HUES6 (cell line): Measurements from ENCODE around the gene SLC25A19.
A peak's percentile ranks its signal among the peaks of the same experiment; 100 is the strongest.

Experiments
- H3K27ac ChIP-seq: 2 replicates; pipeline ENCODE4 v1.7.0; 2013; ENCODE audit warnings: low read depth, mild to moderate bottlenecking, low read length, inconsistent platforms
- H3K27me3 ChIP-seq: 2 replicates; pipeline ENCODE4 v1.6.1; 2013; ENCODE audit warnings: low read length; ENCODE audit not compliant: control insufficient read depth, insufficient read depth
- H3K36me3 ChIP-seq: 2 replicates; pipeline ENCODE4 v1.6.1; 2013; ENCODE audit warnings: low read length; ENCODE audit not compliant: control insufficient read depth, insufficient read depth
- H3K4me1 ChIP-seq: 2 replicates; pipeline ENCODE4 v1.6.1; 2013; ENCODE audit warnings: low read length; ENCODE audit not compliant: control insufficient read depth, insufficient read depth
- H3K4me3 ChIP-seq: 2 replicates; pipeline ENCODE4 v1.5.1; 2013; ENCODE audit warnings: low read depth, low read length
- H3K9ac ChIP-seq: one replicate; pipeline ENCODE4 v1.6.1; 2013; ENCODE audit warnings: mild to moderate bottlenecking, low read length
- H3K9me3 ChIP-seq: 2 replicates; pipeline ENCODE4 v1.6.1; 2013; ENCODE audit warnings: low read depth, low read length; ENCODE audit not compliant: control insufficient read depth, insufficient read depth

SLC25A19 gene

GRCh38 chr17:75289115-75289831 lies at the start of gene SLC25A19:
Gene SLC25A19, minus strand, starts transcription at chr17:75289433. Its CDS starts 2,669 bp downstream, at chr17:75286764.
- Histone ChIP-seq H3K9ac (peak within 1 kb of the TSS; percentile 70), H3K4me3 (peak within 1 kb of the TSS; percentile 89), H3K27me3 (no peaks in the 10 kb centered on the region; the same call in 1 of the 2 replicates), H3K27ac (no peak within 1 kb of the TSS), H3K9me3 (no peaks in the 10 kb centered on the region), H3K36me3 (peaks cover 15% of the 10 kb centered on the region), H3K4me1 (0 out of 2 replicates have a peak, but pooled peaks cover 4% of the 10 kb centered on the region)

DNA sequence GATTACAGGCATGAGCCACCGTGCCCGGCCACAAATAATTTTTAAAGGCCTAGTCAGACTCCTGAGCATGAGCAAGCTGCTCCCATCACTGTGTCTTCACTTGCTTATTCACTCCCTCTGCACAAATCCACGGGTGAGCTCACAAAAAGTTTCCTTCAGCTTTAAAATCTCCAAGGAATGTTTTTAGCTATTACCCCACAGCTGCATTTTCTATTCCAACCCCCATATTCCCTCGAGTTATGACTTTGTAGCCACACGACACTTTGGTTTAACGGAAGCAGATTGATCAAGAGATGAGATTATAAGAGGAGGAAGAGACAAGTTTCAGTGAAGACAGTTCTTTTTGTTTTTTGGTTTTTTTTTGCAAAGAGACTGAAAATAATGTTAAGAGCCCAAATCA lies 49.1 kb upstream of the SLC25A19 start:
- no peaks in the 10 kb centered on the region for H3K36me3 ChIP-seq
- no peak overlapping the region for H3K9ac ChIP-seq
- peaks cover 30% of the 10 kb centered on the region for H3K4me1 ChIP-seq
- no peaks in the 10 kb centered on the region for H3K9me3 ChIP-seq
- no peak overlapping the region for H3K4me3 ChIP-seq
- H3K27ac ChIP-seq, result no peak overlapping the region
- no peaks in the 10 kb centered on the region for H3K27me3 ChIP-seq

GRCh38 chr17:75335315-75335714 lies 46.1 kb upstream of the SLC25A19 start:
- Histone ChIP-seq H3K9ac (no peak overlapping the region), H3K27ac (no peak overlapping the region), H3K4me3 (no peak overlapping the region), H3K9me3 (no peaks in the 10 kb centered on the region), H3K27me3 (no peaks in the 10 kb centered on the region), H3K4me1 (peaks cover 14% of the 10 kb centered on the region; the same call in 1 of the 2 replicates), H3K36me3 (peaks cover 6% of the 10 kb centered on the region)

- Histone ChIP-seq H3K9ac (no peak overlapping the region), H3K9me3 (no peaks in the 10 kb centered on the region), H3K4me1 (peaks cover 14% of the 10 kb centered on the region; the same call in 1 of the 2 replicates), H3K4me3 (no peak overlapping the region), H3K27ac (no peak overlapping the region), H3K27me3 (no peaks in the 10 kb centered on the region), H3K36me3 (peaks cover 6% of the 10 kb centered on the region)
These were observed 45.5 kb upstream of the SLC25A19 start for GRCh38 chr17:75334723-75335122.

- Histone ChIP-seq H3K9ac (no peak overlapping the region), H3K4me1 (peaks cover 15% of the 10 kb centered on the region), H3K27ac (no peak overlapping the region), H3K36me3 (peaks cover 9% of the 10 kb centered on the region), H3K27me3 (no peaks in the 10 kb centered on the region), H3K9me3 (no peaks in the 10 kb centered on the region), H3K4me3 (no peak overlapping the region)
These were observed 42.4 kb upstream of the SLC25A19 start for GRCh38 chr17:75331671-75332070.

DNA sequence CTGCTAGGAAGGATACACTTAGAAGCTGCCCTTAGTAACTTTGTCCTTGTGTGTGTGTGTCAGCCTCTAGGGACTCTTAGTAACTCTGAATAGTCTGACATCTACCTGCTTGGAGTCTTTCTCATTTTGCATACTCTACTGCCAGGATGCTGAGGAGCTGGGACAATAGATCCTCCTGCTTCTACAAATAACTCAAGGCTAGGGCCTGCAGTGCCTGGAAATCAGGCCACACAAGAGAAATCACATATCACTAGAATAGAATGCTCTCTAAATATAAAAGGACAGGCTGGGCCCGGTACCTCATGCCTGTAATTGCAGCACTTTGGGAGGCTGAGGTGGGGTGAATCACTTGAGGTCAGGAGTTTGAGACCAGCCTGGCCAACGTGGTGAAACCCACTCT lies 38.5 kb upstream of the SLC25A19 start:
- Histone ChIP-seq H3K9me3 (no peaks in the 10 kb centered on the region), H3K27ac (no peak overlapping the region), H3K4me1 (peaks cover 21% of the 10 kb centered on the region), H3K4me3 (no peak overlapping the region), H3K27me3 (no peaks in the 10 kb centered on the region), H3K36me3 (peaks cover 21% of the 10 kb centered on the region), H3K9ac (no peak overlapping the region)

DNA sequence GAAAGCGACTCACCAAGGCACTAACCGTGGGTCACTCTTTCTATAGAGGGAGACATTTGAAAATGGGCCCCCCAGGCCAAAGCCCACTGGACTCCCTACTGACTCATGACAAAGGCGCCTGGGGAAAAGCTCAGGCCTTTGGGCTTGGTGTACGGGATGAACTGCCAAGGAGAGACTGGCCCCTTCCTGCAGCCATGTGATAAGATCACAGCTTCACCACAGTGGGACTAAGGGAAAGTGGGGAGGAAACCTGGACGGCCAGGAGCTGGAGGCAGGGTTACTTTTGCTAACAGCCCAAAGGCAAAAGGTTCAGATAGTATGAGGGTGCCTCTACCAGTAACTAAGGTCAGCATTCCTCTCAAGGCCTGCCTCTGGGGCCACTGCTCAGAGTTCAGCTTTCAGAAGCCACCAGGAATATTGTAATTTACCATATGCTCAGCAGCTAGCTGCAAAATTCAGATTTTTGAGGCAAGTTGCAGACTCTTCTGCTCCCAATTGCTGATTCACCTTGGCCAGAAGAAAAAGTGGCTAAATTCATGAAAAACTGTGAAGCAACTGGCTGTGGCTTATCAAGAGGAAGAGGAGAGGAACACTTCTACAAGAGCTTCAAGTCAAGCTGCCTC lies 37.1 kb upstream of the SLC25A19 start:
- peak overlapping the region; percentile 2; the same call in 1 of the 2 replicates for H3K27ac ChIP-seq
- no peaks in the 10 kb centered on the region for H3K27me3 ChIP-seq
- no peak overlapping the region for H3K9ac ChIP-seq
- no peaks in the 10 kb centered on the region for H3K9me3 ChIP-seq
- H3K4me3 ChIP-seq, result no peak overlapping the region
- peaks cover 24% of the 10 kb centered on the region for H3K36me3 ChIP-seq
- H3K4me1 ChIP-seq, result peaks cover 21% of the 10 kb centered on the region

DNA sequence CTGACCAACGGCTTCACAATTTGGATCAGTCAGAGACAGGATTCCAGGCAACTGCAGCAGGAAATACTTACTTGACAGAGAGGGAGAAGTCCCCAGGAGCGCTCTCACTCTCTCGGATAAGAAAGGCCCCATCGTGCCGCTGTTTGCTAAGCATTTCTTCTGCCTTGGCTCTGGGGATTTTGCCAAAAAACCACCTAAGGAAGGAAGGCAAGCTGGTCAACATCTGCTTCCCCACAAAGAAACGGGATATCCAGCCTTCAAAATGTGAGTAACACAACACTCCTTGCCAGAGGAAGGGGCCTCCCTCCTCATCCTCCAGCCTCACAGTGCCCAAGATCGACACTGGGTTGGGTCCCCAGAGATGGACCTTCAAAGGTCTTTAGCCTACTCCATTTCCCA lies 36.6 kb upstream of the SLC25A19 start:
- Histone ChIP-seq H3K27me3 (no peaks in the 10 kb centered on the region), H3K9me3 (no peaks in the 10 kb centered on the region), H3K27ac (peak overlapping the region; percentile 31; the same call in 1 of the 2 replicates), H3K4me1 (peaks cover 17% of the 10 kb centered on the region), H3K36me3 (peaks cover 30% of the 10 kb centered on the region), H3K4me3 (no peak overlapping the region), H3K9ac (no peak overlapping the region)

DNA sequence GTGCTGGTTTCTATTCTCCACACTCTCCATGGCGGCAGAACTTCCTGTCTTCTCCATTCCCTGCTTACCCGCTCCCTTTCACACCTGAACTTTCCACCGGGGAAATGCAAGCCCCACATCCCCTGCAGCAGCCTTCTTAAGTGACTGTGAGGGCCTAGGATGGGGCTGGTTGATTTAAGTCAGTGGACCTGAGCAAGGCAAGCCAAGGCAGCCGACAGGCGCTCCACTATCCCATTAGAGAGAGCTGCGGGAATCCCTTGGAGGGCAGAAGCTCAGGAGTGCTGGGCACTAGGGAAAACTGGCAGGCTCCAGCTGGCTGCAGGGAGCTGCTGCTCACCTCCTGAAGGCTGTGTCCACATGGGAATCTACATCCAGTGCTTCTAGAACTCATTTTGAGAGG lies 36.1 kb upstream of the SLC25A19 start:
- peaks cover 14% of the 10 kb centered on the region for H3K4me1 ChIP-seq
- H3K27me3 ChIP-seq, result no peaks in the 10 kb centered on the region
- peak overlapping the region; percentile 31; the same call in 1 of the 2 replicates for H3K27ac ChIP-seq
- H3K36me3 ChIP-seq, result peaks cover 34% of the 10 kb centered on the region
- H3K9ac ChIP-seq, result no peak overlapping the region
- no peak overlapping the region for H3K4me3 ChIP-seq
- no peaks in the 10 kb centered on the region for H3K9me3 ChIP-seq

GRCh38 chr17:75321506-75321905 lies 32.3 kb upstream of the SLC25A19 start:
- Histone ChIP-seq H3K27ac (no peak overlapping the region), H3K27me3 (no peaks in the 10 kb centered on the region), H3K4me3 (no peak overlapping the region), H3K9me3 (no peaks in the 10 kb centered on the region), H3K9ac (no peak overlapping the region), H3K36me3 (peaks cover 46% of the 10 kb centered on the region), H3K4me1 (peaks cover 28% of the 10 kb centered on the region)

DNA sequence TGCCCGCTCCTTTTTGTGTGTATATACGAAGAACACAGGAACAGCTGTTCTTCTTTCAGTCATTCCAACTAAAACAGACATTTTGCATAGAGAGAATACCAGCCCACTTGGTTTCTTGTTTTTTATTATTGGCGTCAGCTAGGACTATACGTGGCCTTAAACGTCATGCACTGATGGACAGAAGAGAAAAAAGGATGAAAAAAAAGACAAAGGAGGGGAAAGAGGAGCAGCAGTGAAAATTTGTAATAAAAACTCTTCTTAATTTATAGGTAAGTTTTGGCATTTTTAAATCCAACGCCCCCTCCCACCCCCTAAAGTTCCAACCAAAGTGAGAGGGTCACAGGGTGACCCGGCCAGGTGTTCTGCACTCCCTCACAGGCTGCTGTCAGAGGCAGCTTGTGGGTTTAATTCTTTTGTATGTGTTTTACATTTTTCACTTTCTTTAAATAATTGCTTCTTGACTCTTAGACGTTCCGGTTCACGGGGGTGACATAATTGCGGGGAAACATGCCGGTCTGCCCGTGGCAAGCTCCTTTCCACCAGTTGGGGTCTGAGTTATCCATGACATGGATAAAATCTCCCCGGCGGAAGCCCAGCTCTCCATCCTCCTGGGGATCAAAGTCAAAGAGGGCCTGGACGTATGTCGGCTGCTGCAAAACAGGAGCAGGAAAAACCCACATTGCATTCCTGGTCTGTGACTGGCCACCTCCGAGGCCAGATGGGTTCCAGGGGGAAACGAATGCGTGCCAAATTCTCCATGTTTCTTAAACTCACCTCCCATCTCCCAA lies 30.9 kb upstream of the SLC25A19 start:
- Histone ChIP-seq H3K36me3 (peaks cover 40% of the 10 kb centered on the region), H3K27me3 (no peaks in the 10 kb centered on the region), H3K9ac (no peak overlapping the region), H3K4me3 (no peak overlapping the region), H3K4me1 (peaks cover 19% of the 10 kb centered on the region), H3K27ac (no peak overlapping the region), H3K9me3 (no peaks in the 10 kb centered on the region)
